Gastrocnemius medialis (tissue), 4 donors: ENCODE results near the gene FYN.

Source experiments
- POLR2A ChIP-seq, 2 donors: fragments of 450-650 bp; IDR thresholded peaks; one replicate each; pipeline ENCODE4 v1.6.1; 2017; ENCODE audit warnings: antibody characterized with exemption in 2 of 2, mild to moderate bottlenecking in 2 of 2, moderate library complexity in 2 of 2
- TF ChIP-seq, protein P1 (sequence below), 5 experiments: fragments of 450-650 bp in 3 of 5; fragments of 200-600 bp in 2 of 5; sonication (generic) in 2 of 5; IDR thresholded peaks in 4 of 5; conservative IDR thresholded peaks in 1 of 5; 1 replicate in 4 of 5; 2 replicates in 1 of 5; pipeline ENCODE4 v1.5.1; 2016 to 2019; ENCODE audit warnings: antibody characterized with exemption in 5 of 5, mild to moderate bottlenecking in 3 of 5, moderate library complexity in 3 of 5

DNA sequence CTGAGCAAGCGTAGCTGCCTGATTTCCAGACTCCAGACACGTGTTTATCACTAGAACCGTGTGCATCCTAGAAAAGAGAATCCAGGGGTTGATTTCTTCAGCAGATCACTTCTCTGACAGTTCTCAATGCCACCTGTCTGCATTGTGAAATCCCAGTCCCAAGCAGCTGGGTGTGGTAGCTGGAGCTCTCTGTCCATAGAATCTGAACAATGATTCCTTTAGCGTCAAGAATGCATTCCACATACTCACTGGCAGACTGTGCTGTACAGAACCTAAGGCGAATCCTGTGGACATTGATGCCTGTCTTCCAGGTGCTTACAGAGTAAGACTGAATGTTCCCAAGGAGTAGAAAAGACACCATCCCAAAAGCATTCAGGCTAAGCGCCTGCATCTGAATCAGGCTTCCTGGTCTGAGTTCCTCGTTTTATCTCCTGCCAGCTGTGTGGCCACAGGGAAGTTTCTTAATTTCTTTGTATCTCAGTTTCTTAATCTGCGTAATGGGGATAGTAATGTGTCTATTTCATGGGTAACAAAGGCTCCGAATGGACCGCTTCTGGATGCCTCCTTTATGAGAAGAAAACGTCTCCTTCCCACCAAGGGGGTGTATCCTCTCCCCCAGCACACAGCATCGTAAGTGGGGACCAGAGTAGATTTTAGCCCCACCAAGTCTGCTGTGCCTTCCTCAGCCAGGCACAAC is 257.2 kb downstream of the FYN start:
- peak in 1 of 2 donors; percentile 5 for TF ChIP-seq POLR2A (IDR thresholded peaks at IDR 0.05)
- TF ChIP-seq, protein P1, sequence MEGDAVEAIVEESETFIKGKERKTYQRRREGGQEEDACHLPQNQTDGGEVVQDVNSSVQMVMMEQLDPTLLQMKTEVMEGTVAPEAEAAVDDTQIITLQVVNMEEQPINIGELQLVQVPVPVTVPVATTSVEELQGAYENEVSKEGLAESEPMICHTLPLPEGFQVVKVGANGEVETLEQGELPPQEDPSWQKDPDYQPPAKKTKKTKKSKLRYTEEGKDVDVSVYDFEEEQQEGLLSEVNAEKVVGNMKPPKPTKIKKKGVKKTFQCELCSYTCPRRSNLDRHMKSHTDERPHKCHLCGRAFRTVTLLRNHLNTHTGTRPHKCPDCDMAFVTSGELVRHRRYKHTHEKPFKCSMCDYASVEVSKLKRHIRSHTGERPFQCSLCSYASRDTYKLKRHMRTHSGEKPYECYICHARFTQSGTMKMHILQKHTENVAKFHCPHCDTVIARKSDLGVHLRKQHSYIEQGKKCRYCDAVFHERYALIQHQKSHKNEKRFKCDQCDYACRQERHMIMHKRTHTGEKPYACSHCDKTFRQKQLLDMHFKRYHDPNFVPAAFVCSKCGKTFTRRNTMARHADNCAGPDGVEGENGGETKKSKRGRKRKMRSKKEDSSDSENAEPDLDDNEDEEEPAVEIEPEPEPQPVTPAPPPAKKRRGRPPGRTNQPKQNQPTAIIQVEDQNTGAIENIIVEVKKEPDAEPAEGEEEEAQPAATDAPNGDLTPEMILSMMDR (IDR thresholded peaks at IDR 0.05 in 4 of 5, conservative IDR thresholded peaks at IDR 0.05 in 1 of 5), result no peak
